ENCODE data around the gene NF2. TPM values are rescaled to one million over a fixed set of nuclear protein-coding genes. Genes with fewer than 3 reads are reported as not detected.

The NF2 gene
- total RNA-seq, 1 donor from 2014 or later: 17.3 TPM

DNA sequence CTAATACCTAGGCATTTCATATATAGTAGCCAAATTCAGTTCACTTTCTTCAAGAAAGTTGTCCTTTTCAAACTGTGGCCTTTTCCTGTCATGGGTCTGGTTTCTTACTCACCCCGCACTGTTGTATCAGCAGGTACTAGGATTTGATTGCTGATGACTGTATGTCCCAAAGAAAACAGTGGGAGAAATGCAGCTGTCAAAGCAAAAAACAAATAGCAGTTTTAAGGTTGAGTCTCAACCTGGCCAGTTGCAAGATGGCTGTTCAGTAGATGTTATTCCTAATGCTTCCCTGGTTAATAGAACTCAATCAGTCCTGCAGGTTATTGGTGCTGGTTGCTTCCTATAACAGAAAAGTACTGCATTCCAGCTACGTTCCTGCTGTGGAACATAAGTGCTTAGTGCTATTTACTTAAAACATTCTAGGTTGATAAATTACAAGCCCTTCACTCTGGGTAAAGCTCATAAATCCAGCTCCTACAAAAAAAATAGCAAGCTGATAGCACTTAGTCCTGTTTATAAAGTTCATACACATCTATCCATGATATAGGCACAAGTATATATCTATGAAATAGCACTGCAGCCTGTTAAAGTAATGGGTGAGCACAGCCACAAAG lies 26.6 kb downstream of the NF2 start:
- DNase-seq (ENCODE audit: low spot score) (no peak), ATAC-seq (no peak)

DNA sequence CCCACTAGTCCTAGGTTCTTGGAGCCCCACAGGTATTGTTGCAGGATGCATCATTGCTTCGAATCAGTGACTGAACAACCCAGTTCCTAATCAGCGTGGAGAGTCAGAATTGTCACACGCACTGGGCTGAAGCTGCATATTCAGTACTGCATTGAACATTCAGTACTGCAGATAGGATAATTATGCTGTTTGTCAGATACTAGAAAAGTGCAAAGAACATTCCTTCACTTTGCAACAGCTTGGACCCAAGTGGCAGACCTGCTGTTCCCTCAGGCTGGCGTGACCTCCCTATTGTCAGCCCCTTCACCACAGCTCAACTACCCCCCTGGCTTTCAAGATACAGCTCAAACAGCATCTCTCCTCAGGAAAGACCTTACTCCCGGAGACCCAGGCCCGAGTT lies 27.6 kb downstream of the NF2 start:
- no peak for DNase-seq (ENCODE audit: low spot score)
- ATAC-seq: no peak

DNA sequence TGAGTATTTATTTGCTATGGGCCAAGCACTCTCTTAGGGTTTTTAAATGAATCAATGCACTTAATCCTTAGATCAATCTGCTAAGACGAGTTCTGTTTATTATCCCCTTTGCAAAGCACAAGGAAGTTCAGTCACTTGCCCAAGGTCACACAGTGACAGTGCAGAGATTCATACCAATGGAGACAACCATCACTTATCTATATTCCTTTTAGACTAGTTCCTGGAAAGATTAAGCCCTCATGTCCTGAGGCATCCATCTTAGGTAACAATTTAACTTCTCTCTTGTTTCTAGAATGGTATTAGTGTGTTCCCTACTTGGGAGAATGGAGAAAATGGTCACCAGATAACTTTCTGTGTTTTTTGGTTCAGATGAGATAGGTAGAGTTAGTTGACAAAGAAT lies 28.3 kb downstream of the NF2 start:
- DNase-seq (ENCODE audit: low spot score) (no peak), ATAC-seq (no peak)

- ATAC-seq: no peak
- no peak for DNase-seq (ENCODE audit: low spot score)
Measured at GRCh38 chr22:29632672-29633071, 29.2 kb downstream of the NF2 start.

DNA sequence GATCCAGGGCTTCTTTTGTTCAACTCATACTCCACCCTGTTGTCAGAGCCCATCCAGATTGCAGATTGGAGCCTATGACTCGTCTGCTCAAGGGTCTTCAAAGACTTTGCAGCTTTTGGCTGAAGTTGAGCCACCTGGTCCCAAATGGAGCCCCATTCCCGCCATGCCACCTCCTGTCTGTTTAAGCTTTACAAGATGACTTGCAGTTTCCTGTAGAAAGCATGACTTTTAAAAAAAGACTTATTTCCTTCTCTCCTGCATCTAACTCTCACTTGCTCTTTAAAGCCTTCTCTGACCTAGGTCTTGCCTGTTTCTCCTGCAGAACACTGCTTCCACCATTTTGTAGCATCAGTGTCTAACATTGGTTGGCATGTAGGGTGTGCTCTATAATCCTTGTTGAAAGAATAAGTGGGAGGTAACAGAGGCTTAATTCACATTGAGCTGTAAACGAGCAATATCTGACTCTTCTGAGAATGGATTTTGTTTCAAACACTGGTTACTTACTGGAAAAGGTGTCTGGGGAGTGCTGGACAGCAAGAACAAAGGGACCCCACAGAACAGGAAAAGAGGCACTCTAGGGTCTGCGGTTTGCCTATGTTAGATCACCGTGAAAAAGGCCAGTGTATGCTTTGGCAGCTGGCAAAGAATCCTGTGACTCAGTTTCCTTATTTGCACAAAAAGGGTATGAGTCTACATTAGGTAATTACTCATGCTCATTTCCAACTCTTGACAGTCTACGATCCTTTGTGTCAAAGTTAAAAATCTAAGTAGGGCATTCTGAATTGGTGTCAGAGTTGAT lies 30.3 kb downstream of the NF2 start:
- no peak for DNase-seq (ENCODE audit: low spot score)

GRCh38 chr22:29634847-29635246 lies 31.4 kb downstream of the NF2 start:
- ATAC-seq (no peak), DNase-seq (ENCODE audit: low spot score) (no peak)

More for the DNA sequence above, 30.3 kb downstream of the NF2 start:
- no peak for ATAC-seq

GRCh38 chr22:29635734-29636357 lies 32.4 kb downstream of the NF2 start:
- no peak for DNase-seq (ENCODE audit: low spot score)
- peak; percentile 80 for ATAC-seq

DNA sequence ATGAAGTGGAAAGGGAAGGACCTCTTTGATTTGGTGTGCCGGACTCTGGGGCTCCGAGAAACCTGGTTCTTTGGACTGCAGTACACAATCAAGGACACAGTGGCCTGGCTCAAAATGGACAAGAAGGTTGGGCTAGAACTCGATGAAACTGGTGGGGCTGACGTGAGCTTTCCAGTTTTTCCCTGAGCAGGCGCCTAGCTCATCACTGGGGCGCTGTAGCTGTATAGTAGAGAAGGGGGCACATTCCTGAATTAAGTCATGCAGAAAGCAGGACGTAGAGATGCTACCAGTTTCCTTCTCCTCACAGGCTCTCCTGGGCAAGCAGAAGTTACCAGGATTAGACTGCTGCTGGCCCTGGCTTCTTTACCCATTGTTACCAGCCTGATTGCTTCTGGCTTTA lies 33.3 kb downstream of the NF2 start:
- ATAC-seq (no peak), DNase-seq (ENCODE audit: low spot score) (no peak)

GRCh38 chr22:29637181-29637580 lies 33.7 kb downstream of the NF2 start:
- ATAC-seq (no peak), DNase-seq (ENCODE audit: low spot score) (no peak)

- no peak for ATAC-seq
Measured at GRCh38 chr22:29638678-29639077, 35.2 kb downstream of the NF2 start.

DNA sequence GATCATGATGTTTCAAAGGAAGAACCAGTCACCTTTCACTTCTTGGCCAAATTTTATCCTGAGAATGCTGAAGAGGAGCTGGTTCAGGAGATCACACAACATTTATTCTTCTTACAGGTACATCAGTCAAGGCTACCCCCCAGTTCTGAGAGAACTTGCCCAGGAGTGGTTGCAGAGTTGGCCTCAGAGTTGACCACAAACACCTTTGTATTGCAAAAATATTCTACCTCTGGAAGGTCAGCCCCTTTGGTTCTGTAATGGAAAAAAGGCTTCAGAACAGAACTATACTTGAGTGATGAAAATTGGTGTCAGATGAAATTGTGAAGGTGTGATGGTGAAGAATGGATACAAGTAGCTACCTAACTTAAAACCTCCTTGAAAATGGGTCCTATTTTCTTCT lies 35.7 kb downstream of the NF2 start:
- no peak for DNase-seq (ENCODE audit: low spot score)
- ATAC-seq: no peak

More at GRCh38 chr22:29638678-29639077, 35.2 kb downstream of the NF2 start:
- DNase-seq (ENCODE audit: low spot score): no peak

DNA sequence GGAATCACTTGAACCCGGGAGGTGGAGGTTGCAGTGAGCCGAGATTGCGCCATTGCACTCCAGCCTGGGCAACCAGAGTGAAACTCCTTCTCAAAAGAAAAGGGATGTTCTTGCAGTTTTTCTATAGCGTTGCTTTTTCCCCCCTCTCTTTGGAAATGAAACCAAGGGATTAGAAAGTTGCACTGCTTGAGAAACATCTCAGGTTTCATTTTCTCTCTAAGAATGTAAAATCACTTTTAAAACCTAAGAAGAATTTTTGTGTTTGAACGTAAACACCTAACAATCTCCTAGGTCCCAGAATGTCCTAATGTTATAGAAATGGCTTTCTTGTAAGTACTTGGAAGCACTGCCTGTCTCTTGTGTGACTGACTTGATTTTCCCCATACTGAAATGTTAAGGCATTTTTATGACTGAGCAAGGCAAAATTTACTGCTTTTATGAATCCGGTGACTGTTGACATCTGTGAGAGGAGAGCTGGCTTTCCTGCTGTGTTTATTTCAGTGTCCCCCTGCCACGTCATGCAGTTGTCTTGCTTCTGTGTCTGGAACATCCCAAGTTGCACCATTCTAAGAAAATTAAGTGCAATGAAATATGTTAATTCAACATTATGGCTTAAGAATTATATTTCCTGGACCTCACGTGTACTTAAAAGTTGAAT lies 37.7 kb downstream of the NF2 start:
- ATAC-seq (no peak), DNase-seq (ENCODE audit: low spot score) (no peak)

GRCh38 chr22:29641700-29642330 lies 38.4 kb downstream of the NF2 start:
- DNase-seq (ENCODE audit: low spot score) (no peak), ATAC-seq (no peak)

DNA sequence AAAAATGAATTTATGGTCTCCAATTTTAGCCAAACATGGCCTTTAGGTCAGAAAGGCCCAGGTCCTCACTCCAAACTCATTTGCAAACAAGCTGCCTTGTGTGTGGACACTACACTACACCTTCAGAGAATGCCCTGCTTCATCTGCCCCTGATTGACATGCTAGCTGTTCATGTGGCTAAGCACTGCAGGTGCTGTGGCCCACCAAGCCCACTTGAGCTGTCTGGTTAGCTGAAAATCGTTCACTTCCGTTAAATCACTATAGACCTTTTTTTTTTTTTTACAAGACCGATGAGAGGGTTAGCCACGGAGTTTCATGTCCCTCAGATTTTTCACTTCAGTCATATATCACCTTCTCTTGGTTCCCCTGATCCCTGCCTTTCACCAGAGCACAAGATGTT lies 39.3 kb downstream of the NF2 start:
- DNase-seq (ENCODE audit: low spot score) (no peak), ATAC-seq (no peak)

DNA sequence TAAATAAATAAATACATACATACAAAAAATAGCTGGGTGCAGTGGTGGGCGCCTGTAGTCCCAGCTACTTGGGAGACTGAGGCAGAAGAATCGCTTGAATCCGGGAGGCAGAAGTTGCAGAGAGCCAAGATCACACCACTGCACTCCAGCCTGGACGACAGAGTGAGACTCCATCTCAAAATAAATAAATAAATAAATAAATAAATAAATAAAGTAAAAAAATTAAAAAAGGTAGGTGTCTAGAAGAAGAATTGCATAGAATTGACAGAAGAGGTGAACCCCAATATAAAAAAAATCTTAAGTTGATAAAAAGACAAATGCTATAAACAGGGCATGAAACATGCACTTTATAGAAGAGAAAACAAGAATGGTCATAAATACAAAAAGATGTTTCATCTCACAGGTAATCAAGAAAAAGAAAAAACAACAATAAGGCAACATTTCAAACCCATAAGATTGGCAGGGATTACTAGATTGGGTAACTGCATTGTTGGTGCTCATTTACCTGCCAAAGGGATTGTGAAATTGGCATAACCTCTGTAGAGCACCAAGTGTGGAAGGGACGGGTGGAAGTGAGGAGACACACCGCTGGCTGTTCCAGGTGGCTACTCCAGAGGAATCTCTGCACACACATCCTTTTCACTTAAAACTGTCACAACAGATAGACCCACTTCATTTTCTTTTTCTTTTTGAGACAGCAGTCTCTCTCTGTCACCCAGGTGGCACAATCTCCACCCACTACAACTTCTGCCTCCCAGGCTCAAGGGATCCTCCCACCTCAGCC lies 44.7 kb downstream of the NF2 start:
- ATAC-seq (peak; percentile 98), DNase-seq (ENCODE audit: low spot score) (peak; percentile 52)

DNA sequence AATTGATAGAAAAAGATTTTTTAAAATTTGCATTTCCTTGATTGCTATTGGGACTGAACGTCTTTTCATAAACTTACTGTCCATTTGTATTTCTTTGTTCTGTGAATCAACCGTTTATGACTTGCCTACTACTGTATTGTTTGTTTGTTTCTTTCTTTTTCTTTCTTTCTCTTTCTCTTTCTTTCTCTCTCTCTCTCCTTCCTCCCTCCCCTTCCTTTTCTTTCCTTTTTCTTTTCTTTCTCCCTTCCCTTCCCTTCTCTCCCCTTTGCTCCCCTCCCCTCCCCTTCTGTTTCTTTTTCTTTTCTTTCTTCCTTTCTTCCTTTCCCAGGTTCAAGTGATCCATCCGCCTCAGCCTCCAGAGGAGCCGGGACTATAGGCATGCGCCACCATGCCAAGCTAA lies 46.9 kb downstream of the NF2 start:
- DNase-seq (ENCODE audit: low spot score) (no peak), ATAC-seq (no peak)

DNA sequence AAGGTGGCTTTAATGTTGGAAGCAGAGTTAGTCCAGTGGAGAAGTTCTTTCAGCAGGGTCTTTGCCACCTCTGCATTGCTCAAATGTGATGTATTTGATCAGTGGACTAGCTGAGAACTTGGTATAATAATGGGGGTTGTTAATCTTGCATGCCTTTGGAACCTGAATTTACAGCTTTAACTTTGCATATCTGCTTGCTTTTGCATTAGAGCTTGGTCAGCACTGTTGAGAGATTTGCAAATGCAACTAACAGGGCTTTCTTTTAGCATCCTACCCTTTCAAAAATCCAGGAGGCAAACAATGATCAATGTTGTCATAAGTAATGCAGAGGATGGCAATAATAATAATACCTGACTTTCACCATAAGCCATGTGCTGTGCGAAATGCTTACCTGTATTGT lies 48.2 kb downstream of the NF2 start:
- no peak for DNase-seq (ENCODE audit: low spot score)
- no peak for ATAC-seq

GRCh38 chr22:29654420-29654819 lies 51.0 kb downstream of the NF2 start:
- DNase-seq (ENCODE audit: low spot score) (no peak), ATAC-seq (no peak)

- ATAC-seq (no peak), DNase-seq (ENCODE audit: low spot score) (no peak)
Measured at GRCh38 chr22:29654882-29655281, 51.4 kb downstream of the NF2 start.

- ATAC-seq (no peak), DNase-seq (ENCODE audit: low spot score) (no peak)
Measured at GRCh38 chr22:29658176-29658575, 54.7 kb downstream of the NF2 start.
